Measurements from ENCODE around the gene CFTR.

CFTR gene

DNA sequence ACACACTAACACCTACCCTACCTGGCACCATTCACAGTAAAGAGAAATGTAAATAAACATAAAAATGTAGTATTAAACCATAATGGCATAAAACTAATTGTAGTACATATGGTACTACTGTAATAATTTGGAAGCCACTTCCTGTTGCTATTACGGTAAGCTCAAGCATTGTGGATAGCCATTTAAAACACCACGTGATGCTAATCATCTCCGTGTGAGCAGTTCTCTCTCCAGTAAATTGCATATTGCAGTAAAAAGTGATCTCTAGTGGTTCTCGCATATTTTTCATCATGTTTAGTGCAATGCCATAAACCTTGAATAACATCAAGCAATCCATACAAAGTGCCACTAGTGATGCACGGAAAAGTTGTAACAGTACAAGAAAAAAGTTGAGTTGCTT, 75.4 kb downstream of the CFTR start:
- H3K9me3 ChIP-seq (ENCODE audit: severe bottlenecking) = no peaks in the 10 kb centered on the region
- TF ChIP-seq, protein P1, sequence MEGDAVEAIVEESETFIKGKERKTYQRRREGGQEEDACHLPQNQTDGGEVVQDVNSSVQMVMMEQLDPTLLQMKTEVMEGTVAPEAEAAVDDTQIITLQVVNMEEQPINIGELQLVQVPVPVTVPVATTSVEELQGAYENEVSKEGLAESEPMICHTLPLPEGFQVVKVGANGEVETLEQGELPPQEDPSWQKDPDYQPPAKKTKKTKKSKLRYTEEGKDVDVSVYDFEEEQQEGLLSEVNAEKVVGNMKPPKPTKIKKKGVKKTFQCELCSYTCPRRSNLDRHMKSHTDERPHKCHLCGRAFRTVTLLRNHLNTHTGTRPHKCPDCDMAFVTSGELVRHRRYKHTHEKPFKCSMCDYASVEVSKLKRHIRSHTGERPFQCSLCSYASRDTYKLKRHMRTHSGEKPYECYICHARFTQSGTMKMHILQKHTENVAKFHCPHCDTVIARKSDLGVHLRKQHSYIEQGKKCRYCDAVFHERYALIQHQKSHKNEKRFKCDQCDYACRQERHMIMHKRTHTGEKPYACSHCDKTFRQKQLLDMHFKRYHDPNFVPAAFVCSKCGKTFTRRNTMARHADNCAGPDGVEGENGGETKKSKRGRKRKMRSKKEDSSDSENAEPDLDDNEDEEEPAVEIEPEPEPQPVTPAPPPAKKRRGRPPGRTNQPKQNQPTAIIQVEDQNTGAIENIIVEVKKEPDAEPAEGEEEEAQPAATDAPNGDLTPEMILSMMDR (IDR thresholded peaks at IDR 0.05; ENCODE audit: poor library complexity, severe bottlenecking) = no peak
- no peak for DNase-seq (ENCODE audit: low spot score)
- no peaks in the 10 kb centered on the region for H3K4me1 ChIP-seq (ENCODE audit: insufficient read depth, poor library complexity, severe bottlenecking)
- no peaks in the 10 kb centered on the region for H3K27me3 ChIP-seq (ENCODE audit: insufficient read depth, poor library complexity, severe bottlenecking)
- no peaks in the 10 kb centered on the region for H3K36me3 ChIP-seq (ENCODE audit: low read depth)
- H3K4me3 ChIP-seq (ENCODE audit: severe bottlenecking) = no peak overlapping the region
- no peak overlapping the region for H3K27ac ChIP-seq (ENCODE audit: poor library complexity, severe bottlenecking)
- ATAC-seq (ENCODE audit: low read depth) = no peak

DNA sequence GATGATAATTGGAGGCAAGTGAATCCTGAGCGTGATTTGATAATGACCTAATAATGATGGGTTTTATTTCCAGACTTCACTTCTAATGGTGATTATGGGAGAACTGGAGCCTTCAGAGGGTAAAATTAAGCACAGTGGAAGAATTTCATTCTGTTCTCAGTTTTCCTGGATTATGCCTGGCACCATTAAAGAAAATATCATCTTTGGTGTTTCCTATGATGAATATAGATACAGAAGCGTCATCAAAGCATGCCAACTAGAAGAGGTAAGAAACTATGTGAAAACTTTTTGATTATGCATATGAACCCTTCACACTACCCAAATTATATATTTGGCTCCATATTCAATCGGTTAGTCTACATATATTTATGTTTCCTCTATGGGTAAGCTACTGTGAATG, 79.6 kb downstream of the CFTR start:
- H3K27ac ChIP-seq (ENCODE audit: poor library complexity, severe bottlenecking) = no peak overlapping the region
- TF ChIP-seq, protein P1 (IDR thresholded peaks at IDR 0.05; ENCODE audit: poor library complexity, severe bottlenecking) = no peak
- no peak overlapping the region for H3K4me3 ChIP-seq (ENCODE audit: severe bottlenecking)
- no peaks in the 10 kb centered on the region for H3K36me3 ChIP-seq (ENCODE audit: low read depth)
- DNase-seq (ENCODE audit: low spot score) (no peak), ATAC-seq (ENCODE audit: low read depth) (no peak)
- H3K27me3 ChIP-seq (ENCODE audit: insufficient read depth, poor library complexity, severe bottlenecking) = peaks cover 2% of the 10 kb centered on the region
- no peaks in the 10 kb centered on the region for H3K9me3 ChIP-seq (ENCODE audit: severe bottlenecking)
- no peaks in the 10 kb centered on the region for H3K4me1 ChIP-seq (ENCODE audit: insufficient read depth, poor library complexity, severe bottlenecking)

DNA sequence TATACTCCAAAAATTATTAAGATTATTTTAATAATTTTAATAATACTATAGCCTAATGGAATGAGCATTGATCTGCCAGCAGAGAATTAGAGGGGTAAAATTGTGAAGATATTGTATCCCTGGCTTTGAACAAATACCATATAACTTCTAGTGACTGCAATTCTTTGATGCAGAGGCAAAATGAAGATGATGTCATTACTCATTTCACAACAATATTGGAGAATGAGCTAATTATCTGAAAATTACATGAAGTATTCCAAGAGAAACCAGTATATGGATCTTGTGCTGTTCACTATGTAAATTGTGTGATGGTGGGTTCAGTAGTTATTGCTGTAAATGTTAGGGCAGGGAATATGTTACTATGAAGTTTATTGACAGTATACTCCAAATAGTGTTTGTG, 80.2 kb downstream of the CFTR start:
- Histone ChIP-seq H3K4me1 (ENCODE audit: insufficient read depth, poor library complexity, severe bottlenecking) (no peaks in the 10 kb centered on the region), H3K36me3 (ENCODE audit: low read depth) (no peaks in the 10 kb centered on the region), H3K9me3 (ENCODE audit: severe bottlenecking) (no peaks in the 10 kb centered on the region), H3K27me3 (ENCODE audit: insufficient read depth, poor library complexity, severe bottlenecking) (peaks cover 2% of the 10 kb centered on the region), H3K4me3 (ENCODE audit: severe bottlenecking) (no peak overlapping the region), H3K27ac (ENCODE audit: poor library complexity, severe bottlenecking) (no peak overlapping the region)
- ATAC-seq (ENCODE audit: low read depth) (no peak), DNase-seq (ENCODE audit: low spot score) (no peak)
- TF ChIP-seq, protein P1 (IDR thresholded peaks at IDR 0.05; ENCODE audit: poor library complexity, severe bottlenecking) = no peak

DNA sequence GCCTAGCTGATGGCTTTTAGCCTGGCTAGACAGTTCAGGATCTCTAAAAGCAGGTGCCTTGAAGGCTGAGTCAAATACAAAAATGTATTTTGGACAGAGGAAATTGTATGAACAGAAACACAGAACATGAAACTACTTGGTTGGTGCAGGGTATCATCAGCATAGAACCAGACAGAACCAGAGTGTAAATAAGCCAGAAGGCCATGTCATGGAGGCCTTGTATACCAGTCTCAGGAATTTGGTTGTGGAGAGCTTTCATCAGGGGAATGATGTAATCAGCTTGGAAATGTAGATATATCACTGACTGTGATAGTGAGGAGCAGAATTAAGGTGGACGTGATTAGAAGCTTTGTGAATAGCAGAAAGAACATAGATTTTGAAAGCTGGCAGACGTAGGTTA, 82.9 kb downstream of the CFTR start:
- Histone ChIP-seq H3K9me3 (ENCODE audit: severe bottlenecking) (no peaks in the 10 kb centered on the region), H3K4me1 (ENCODE audit: insufficient read depth, poor library complexity, severe bottlenecking) (no peaks in the 10 kb centered on the region), H3K27me3 (ENCODE audit: insufficient read depth, poor library complexity, severe bottlenecking) (peaks cover 2% of the 10 kb centered on the region), H3K27ac (ENCODE audit: poor library complexity, severe bottlenecking) (no peak overlapping the region), H3K36me3 (ENCODE audit: low read depth) (no peaks in the 10 kb centered on the region), H3K4me3 (ENCODE audit: severe bottlenecking) (no peak overlapping the region)
- DNase-seq (ENCODE audit: low spot score) = no peak
- no peak for ATAC-seq (ENCODE audit: low read depth)
- TF ChIP-seq, protein P1 (IDR thresholded peaks at IDR 0.05; ENCODE audit: poor library complexity, severe bottlenecking) = no peak

DNA sequence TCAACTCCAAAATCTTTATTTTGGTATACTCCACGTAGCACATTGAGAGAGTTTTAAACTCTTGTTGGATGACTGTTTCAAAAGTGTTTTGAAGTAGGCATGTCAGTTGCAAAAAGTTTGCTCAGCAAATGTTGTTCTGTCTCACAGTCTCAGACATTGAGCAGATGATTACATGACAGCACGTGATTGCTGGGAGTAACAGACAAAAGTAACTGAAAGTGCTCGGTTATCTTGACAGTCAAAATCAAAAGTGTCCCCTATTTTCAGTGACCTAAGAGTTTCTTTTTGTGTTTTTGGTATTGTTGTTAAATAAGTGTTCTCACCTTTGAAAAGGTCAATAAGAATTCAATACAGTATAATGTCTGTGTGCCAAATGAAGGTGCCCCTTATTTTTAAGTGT, 84.3 kb downstream of the CFTR start:
- H3K36me3 ChIP-seq (ENCODE audit: low read depth) = no peaks in the 10 kb centered on the region
- ATAC-seq (ENCODE audit: low read depth) = no peak
- TF ChIP-seq, protein P1 (IDR thresholded peaks at IDR 0.05; ENCODE audit: poor library complexity, severe bottlenecking) = no peak

More for the DNA sequence above, 84.3 kb downstream of the CFTR start:
- no peak for DNase-seq (ENCODE audit: low spot score)
- Histone ChIP-seq H3K4me3 (ENCODE audit: severe bottlenecking) (no peak overlapping the region), H3K27ac (ENCODE audit: poor library complexity, severe bottlenecking) (no peak overlapping the region), H3K27me3 (ENCODE audit: insufficient read depth, poor library complexity, severe bottlenecking) (peaks cover 2% of the 10 kb centered on the region), H3K4me1 (ENCODE audit: insufficient read depth, poor library complexity, severe bottlenecking) (no peaks in the 10 kb centered on the region), H3K9me3 (ENCODE audit: severe bottlenecking) (no peaks in the 10 kb centered on the region)

Measured in RWPE2 (cell line).